Testis (tissue), 3 donors: ENCODE results near the gene FSD2. TPM values are rescaled to one million over a fixed set of nuclear protein-coding genes. Genes with fewer than 3 reads are reported as not detected.

Source experiments
- DNase-seq: peaks from one replicate; pipeline ENCODE4 v3.0.0-alpha.2; 2019
- H3K27ac ChIP-seq, 2 donors: fragments of 200-600 bp; sonication (generic); one replicate each; pipeline ENCODE4 v1.5.1; 2019
- H3K27me3 ChIP-seq: fragments of 200-600 bp; sonication (generic); one replicate; pipeline ENCODE4 v1.5.1; 2019
- H3K36me3 ChIP-seq: fragments of 200-600 bp; sonication (generic); one replicate; pipeline ENCODE4 v1.5.1; 2017; ENCODE audit warnings: low read depth; ENCODE audit errors: missing control alignments
- H3K4me1 ChIP-seq: fragments of 200-600 bp; sonication (generic); one replicate; pipeline ENCODE4 v1.5.1; 2019
- H3K4me3 ChIP-seq, 2 donors: fragments of 200-600 bp; sonication (generic); one replicate each; pipeline ENCODE4 v1.5.1; 2017 to 2019
- H3K9me3 ChIP-seq: fragments of 200-600 bp; sonication (generic); one replicate; pipeline ENCODE4 v1.5.1; 2017
- POLR2A ChIP-seq: fragments of 450-650 bp; IDR thresholded peaks from one replicate; pipeline ENCODE4 v1.6.1; 2017; ENCODE audit warnings: antibody characterized with exemption, mild to moderate bottlenecking, moderate library complexity
- WGBS, 2 donors: methylation state at CpG; one replicate each; pipeline ENCODE4 v1.1.5; 2018; 5-methylcytosine and 5-hydroxymethylcytosine counted together
- intact Hi-C: fragments of 100-400 bp; cut with DNase I; formaldehyde crosslinking; loops from one replicate; pipeline ENCODE4 v1.15.1; 2023; ENCODE audit warnings: low total_unique reads
- polyA plus RNA-seq: library from polyadenylated mRNA; stranded (reverse); fragments of 350-450 nt; fragmentation: Illumina TruSeq; extraction: RNeasy Lipid Tissue Mini Kit (QIAGEN cat#74804); gene quantifications from one replicate; pipeline ENCODE4 v1.2.3, GENCODE V29; 2014; ENCODE audit warnings: low read depth, low replicate concordance; ENCODE audit not compliant: insufficient read depth
- total RNA-seq, 2 donors: library from RNA; depleted of rRNA; stranded (reverse); fragments of >200 nt; gene quantifications; one replicate each; pipeline ENCODE4 v1.2.3, GENCODE V29; 2016
- TF ChIP-seq, protein P1 (sequence below), 3 experiments: fragments of 450-650 bp in 2 of 3; fragments of 200-600 bp in 1 of 3; sonication (generic) in 1 of 3; IDR thresholded peaks; one replicate each; pipeline ENCODE4 v1.5.1; 2016 to 2019; ENCODE audit warnings: antibody characterized with exemption in 3 of 3, mild to moderate bottlenecking in 2 of 3, moderate library complexity in 1 of 3

The FSD2 gene
- total and polyA plus RNA-seq, 3 donors from 2014 or later: 0.19 to 0.95 TPM; not detected in 1

DNA sequence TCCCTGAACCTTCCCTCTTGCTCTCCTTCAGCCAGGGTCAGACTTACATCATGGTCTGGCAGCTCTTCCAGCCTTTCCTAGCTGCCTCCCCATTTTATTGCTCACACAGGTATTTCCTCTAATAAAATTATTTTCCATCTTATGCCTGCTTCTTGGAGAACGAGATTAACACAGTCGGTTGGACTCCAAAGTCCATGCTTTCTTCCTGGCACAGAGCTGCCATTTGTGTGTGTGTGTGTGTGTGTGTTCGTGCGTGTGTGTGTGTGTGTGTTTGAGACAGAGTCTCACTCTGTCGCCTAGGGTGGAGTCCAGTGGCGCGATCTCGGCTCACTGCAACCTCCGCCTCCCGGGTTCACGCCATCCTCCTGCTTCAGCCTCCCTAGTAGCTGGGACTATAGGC lies 15.5 kb downstream of the FSD2 start:
- H3K27me3 ChIP-seq: no peaks in the 10 kb centered on the region
- TF ChIP-seq, protein P1, sequence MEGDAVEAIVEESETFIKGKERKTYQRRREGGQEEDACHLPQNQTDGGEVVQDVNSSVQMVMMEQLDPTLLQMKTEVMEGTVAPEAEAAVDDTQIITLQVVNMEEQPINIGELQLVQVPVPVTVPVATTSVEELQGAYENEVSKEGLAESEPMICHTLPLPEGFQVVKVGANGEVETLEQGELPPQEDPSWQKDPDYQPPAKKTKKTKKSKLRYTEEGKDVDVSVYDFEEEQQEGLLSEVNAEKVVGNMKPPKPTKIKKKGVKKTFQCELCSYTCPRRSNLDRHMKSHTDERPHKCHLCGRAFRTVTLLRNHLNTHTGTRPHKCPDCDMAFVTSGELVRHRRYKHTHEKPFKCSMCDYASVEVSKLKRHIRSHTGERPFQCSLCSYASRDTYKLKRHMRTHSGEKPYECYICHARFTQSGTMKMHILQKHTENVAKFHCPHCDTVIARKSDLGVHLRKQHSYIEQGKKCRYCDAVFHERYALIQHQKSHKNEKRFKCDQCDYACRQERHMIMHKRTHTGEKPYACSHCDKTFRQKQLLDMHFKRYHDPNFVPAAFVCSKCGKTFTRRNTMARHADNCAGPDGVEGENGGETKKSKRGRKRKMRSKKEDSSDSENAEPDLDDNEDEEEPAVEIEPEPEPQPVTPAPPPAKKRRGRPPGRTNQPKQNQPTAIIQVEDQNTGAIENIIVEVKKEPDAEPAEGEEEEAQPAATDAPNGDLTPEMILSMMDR (IDR thresholded peaks at IDR 0.05): no peak
- TF ChIP-seq POLR2A: no peak
- DNase-seq: no peak
- H3K4me1 ChIP-seq: no peaks in the 10 kb centered on the region
- 60 to 71% methylated on average over 11 of the region's 11 CpGs for WGBS, 2 donors
- intact Hi-C loops: no loop called here
- H3K36me3 ChIP-seq: no peaks in the 10 kb centered on the region
- H3K27ac ChIP-seq: no peak overlapping the region
- H3K9me3 ChIP-seq: no peaks in the 10 kb centered on the region
- H3K4me3 ChIP-seq: no peak overlapping the region

DNA sequence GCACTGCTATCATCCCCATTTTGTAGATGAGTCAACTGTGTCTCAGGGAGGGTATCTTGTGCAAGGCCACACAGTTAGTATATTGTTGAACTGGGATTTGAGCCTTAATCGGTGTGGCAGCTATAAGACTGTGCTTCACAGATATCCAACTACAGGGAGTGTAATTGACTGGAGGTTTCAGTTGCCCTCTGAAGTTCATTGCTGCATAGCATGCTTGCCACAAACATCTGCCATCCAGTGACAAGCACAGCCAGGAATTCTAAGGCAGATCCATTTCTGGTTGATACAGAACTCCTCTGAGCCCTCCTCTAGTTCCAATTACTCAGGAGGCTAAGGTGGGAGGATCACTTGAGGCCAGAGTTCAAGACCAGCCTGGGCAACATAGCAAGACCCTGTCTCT lies 16.4 kb downstream of the FSD2 start:
- DNase-seq: no peak
- WGBS, 2 donors: 90 to 95% methylated on average over 1 of the region's 1 CpG
- no peak for TF ChIP-seq POLR2A
- TF ChIP-seq, protein P1 (IDR thresholded peaks at IDR 0.05): no peak

DNA sequence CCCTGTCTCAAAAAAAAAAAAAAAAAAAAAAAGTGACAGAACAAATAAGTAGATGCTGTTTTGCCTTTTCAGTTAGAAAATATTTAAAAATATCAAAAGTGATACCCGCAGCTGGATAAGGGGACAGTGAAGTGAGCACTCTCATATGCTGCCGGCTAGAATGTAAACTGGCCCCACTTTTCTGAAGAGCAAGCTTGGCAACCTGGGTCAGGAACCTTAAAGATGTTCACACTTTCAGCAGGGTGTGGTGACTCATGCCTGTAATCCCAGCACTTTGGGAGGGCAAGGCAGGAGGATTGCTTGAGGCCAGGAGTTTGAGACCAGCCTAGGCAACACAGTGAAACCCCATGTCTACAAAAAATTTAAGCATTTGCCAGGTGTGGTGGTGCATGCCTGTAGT lies 17.4 kb downstream of the FSD2 start:
- H3K4me1 ChIP-seq: no peaks in the 10 kb centered on the region
- no peaks in the 10 kb centered on the region for H3K9me3 ChIP-seq
- H3K27me3 ChIP-seq: no peaks in the 10 kb centered on the region
- TF ChIP-seq, protein P1 (IDR thresholded peaks at IDR 0.05): no peak
- TF ChIP-seq POLR2A: no peak
- DNase-seq: no peak
- no peak overlapping the region for H3K27ac ChIP-seq
- H3K36me3 ChIP-seq: no peaks in the 10 kb centered on the region
- WGBS, 2 donors: 89 to 97% methylated on average over 2 of the region's 2 CpGs
- H3K4me3 ChIP-seq: no peak overlapping the region
- intact Hi-C loops: no loop called here

More for the DNA sequence above, 16.4 kb downstream of the FSD2 start:
- H3K27ac ChIP-seq: no peak overlapping the region
- no peaks in the 10 kb centered on the region for H3K27me3 ChIP-seq
- no peaks in the 10 kb centered on the region for H3K4me1 ChIP-seq
- H3K9me3 ChIP-seq: no peaks in the 10 kb centered on the region
- intact Hi-C loops: no loop called here
- no peaks in the 10 kb centered on the region for H3K36me3 ChIP-seq
- H3K4me3 ChIP-seq: no peak overlapping the region

DNA sequence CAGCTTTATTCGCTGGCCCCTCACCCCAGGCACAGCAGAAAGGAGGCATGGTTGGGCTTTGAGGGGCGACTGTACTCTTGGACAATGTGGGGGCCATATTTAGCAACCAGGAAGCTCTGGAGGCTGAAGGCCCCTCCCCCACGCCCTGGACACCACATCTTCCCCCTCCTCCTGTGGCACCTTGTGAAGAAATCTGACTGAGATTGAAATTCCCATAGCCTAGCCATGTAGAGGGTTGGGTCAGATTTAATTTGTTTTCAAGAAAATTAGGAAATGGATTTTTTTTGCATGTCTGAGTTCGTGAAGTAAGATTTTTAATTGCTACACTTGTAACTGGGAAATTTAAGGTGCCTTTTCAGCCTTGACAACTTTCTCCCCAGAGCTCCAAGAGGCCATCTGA lies 24.5 kb downstream of the FSD2 start:
- 79 to 88% methylated on average over 2 to 4 of the region's 4 CpGs for whole genome bisulfite sequencing, 2 donors
- no peak overlapping the region for H3K27ac ChIP-seq
- DNase-seq: no peak
- no peaks in the 10 kb centered on the region for H3K27me3 ChIP-seq
- intact Hi-C loops: no loop called here
- no peak for TF ChIP-seq POLR2A
- TF ChIP-seq, protein P1 (IDR thresholded peaks at IDR 0.05): no peak
- no peaks in the 10 kb centered on the region for H3K36me3 ChIP-seq
- H3K9me3 ChIP-seq: no peaks in the 10 kb centered on the region
- no peak overlapping the region for H3K4me3 ChIP-seq
- no peaks in the 10 kb centered on the region for H3K4me1 ChIP-seq

DNA sequence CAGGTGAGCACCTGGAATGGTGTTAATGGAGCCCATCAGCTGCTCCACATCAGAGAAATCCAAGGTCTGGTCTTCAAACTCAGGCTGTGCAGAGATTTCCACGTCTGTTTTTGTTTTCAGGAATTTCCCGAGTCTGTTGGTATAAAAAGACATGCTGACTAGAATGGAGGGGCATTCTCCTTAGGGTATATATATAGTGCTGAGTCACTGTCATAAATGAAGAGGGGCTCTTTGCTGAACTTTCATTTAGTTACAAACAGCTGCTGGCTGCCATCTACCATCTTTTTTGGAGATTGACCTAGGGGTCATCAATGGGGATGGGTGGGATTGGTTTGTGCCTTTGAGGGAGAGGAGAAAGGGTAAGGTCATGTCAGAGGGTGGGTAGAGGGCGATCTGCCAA lies 27.1 kb downstream of the FSD2 start:
- no peak for DNase-seq
- H3K27ac ChIP-seq: no peak overlapping the region
- no peaks in the 10 kb centered on the region for H3K4me1 ChIP-seq
- intact Hi-C loops: no loop called here
- TF ChIP-seq, protein P1 (IDR thresholded peaks at IDR 0.05): no peak
- TF ChIP-seq POLR2A: no peak
- WGBS, 2 donors: 78 to 83% methylated on average over 3 of the region's 3 CpGs
- no peak overlapping the region for H3K4me3 ChIP-seq
- H3K27me3 ChIP-seq: no peaks in the 10 kb centered on the region
- no peaks in the 10 kb centered on the region for H3K9me3 ChIP-seq
- H3K36me3 ChIP-seq: no peaks in the 10 kb centered on the region
